Endometrial microvascular endothelial cells (primary cell): ENCODE measurements around the gene CX3CL1. TPM values are rescaled to one million over a fixed set of nuclear protein-coding genes. Genes with fewer than 3 reads are reported as not detected.
"Not testable (repeated sequence)": the region's sequence is repeated elsewhere in the genome, so short reads cannot be mapped to it uniquely, and the experiment has no call there.

Source experiments
- in situ Hi-C: cut with HindIII; loops from 2 replicates; pipeline ENCODE4 v1.10.0; 2017; ENCODE audit warnings: low sequenced_read_pairs, low pct_unique_long_range_greater_than_20kb; ENCODE audit errors: inconsistent ontology term
- total RNA-seq: library from RNA; depleted of rRNA; stranded (reverse); fragments of >200 nt; gene quantifications from one replicate; pipeline ENCODE4 v1.2.3, GENCODE V29; 2015; ENCODE audit errors: inconsistent ontology term

Gene CX3CL1
- total RNA-seq: 1.0 TPM

DNA sequence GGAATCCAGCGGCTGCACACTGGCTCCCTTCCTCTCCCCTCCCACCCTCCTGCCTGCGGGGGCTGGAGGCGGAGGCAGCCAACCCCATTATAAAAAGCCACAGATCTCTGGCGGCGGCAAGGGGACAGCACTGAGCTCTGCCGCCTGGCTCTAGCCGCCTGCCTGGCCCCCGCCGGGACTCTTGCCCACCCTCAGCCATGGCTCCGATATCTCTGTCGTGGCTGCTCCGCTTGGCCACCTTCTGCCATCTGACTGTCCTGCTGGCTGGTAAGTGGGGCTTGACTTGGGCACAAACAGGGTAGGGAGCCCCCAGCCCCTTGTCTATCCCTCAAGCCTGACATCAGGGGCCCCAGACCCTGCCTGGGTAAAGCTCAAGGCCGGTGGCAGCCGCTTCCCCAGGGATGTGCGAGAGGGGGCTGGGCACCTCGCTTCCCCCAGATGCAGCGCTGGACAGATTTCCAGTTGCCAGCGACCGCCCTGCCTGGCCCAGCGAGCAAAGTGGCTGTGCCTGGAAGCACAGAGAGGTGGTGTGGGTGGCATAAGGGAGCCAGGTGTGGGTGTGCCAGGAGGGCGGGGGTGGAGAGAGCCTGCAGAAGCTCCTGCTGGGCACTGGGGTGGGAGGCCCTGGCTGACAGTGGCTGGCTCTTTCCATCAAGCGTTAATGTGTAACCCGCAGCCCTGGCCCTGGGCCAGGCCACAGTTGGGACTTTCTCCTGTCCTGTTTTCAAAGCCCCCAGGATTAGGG, at the start of gene CX3CL1:
TSS of gene CX3CL1 (plus strand) at position 119 of the 745 bp plus-strand sequence. CDS start at position 198, 79 bp downstream.
- in situ Hi-C loops: no loop called here

DNA sequence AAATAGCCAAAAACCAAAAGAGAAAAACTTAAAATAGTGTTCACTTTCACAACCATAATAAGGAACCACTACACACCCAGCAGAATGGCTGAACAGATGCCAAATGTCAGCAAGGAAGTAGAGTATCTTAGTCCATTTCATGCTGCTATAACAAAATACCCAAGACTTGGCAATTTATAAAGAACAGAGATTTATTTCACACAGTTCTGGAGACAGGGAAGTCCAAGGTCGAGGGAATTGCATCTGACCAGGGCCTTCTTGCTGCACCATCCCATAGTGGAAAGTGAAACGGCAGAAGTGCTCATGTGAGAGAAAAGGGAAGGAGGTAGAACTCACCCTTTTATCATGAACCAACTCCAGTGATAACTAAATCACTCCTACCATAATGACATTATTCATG, 47.5 kb upstream of the CX3CL1 start:
- in situ Hi-C loops: no loop called here

DNA sequence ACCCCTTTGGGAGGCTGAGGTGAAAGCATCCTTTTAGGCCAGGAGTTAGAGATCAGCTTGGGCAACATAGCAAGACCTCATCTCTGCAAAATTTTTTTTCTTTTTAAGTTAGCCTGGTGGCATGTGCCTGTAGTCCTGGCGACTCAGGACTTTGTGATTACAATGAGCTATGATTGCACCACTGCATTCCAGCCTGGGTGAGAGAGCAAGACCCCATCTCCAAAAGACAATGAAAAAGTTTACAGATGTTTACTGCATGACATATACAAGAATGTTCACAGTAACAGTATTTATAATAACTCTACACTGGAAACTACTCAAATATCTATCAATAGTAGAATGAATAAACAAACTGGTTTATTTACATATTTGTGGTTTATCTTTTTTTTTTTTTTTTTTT, 46.8 kb upstream of the CX3CL1 start:
- in situ Hi-C loops: no loop called here

DNA sequence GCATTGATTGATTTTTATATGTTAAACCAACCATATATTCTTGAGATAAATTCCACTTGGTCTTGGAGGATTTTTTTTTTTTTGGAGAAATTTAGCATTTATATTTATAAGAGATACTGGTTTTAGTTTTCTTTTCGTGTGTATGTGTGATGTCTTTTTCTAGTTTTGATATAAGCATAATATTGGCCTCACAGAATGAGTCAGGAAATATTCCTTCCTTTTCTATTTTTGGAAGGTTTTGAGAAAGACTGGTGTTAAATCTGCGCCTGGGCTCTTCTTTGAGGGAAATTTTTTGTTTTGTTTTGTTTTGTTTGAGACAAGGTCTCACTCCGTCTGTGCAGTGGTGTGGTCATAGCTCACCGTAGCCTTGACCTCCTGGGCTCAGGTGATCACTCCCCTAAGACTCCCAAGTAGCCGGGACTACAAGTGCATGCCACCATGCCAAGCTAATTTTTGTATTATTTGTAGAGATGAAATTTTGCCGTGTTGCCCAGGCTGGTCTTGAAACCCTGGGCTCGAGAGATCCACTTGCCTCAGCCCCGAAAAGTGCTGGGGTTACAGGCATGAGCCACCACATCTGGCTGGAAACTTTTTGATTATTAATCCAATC, 42.5 kb upstream of the CX3CL1 start:
- in situ Hi-C loops: no loop called here

DNA sequence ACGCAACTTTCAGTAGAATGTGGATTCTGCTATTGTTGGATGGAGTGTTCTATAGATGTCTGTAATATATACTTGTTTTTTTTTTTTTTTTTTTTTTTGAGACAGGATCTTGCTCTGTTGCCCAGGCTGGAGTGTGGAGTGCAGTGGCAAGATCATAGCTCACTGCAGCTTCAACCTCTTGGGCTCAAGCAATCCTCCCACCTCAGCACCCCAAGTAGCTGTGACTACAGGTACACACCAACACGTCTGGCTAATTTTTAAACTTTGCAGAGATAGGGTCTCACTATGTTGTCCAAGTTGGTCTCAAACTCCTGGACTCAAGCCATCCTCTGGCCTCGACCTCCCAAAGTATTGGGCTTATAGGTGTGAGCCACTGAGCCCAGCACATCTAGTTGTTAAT, 40.9 kb upstream of the CX3CL1 start:
- in situ Hi-C loops: no loop called here

DNA sequence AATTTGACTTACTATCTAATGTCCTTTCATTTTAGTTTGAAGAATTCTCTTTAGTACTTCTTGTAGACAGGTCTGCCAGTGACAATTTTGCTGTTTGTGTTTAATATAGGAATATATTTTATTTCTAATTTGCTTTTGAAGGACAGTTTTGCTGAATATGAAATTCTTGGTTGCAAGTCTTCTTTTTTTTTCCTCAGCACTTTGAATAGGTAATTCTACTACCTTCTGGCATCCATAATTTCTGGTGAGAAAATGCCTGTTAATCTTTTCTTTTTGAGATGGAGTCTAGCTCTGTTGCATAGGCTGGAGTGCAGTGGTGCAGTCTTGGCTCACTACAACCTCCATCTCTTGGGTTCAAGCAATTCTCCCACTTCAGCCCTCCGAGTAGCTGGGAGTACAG, 38.9 kb upstream of the CX3CL1 start:
- in situ Hi-C loops: no loop called here

DNA sequence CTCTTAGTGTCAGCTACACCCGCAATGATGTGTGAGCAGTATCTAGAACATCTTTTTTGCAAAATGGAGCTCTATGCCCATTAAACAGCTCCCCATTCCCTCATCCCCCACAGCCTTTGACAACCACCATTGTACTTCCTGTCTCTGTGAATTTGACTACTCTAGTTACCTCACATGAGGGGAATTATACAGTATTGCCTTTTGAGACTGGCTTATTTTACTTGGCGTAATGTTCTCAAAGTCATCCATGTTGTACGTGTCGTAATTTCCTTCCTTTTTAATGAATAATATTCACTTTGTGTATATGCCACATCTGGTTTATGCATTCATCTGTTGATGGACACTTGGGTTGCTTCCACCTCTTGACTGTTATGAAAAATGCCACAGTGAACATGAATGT, 36.9 kb upstream of the CX3CL1 start:
- in situ Hi-C loops: no loop called here

DNA sequence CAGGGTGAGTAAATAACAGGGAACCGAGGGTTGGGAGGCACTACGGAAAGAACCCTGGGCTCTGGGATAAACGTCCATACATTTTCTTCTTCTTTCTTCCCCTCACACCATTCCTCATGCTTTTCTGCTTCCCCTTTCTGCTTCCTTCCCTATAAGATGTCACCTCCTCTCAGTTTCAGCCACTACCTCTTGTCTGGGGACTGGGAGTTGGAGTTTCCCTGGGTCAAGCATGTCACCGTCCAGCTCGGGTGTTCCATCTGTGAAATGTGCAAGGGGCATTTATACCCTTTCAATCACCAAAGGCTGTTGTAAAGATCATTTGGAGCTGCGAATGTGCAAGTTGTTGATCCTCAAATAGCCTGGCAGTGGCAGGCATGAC, 31.2 kb upstream of the CX3CL1 start:
- in situ Hi-C loops: no loop called here

DNA sequence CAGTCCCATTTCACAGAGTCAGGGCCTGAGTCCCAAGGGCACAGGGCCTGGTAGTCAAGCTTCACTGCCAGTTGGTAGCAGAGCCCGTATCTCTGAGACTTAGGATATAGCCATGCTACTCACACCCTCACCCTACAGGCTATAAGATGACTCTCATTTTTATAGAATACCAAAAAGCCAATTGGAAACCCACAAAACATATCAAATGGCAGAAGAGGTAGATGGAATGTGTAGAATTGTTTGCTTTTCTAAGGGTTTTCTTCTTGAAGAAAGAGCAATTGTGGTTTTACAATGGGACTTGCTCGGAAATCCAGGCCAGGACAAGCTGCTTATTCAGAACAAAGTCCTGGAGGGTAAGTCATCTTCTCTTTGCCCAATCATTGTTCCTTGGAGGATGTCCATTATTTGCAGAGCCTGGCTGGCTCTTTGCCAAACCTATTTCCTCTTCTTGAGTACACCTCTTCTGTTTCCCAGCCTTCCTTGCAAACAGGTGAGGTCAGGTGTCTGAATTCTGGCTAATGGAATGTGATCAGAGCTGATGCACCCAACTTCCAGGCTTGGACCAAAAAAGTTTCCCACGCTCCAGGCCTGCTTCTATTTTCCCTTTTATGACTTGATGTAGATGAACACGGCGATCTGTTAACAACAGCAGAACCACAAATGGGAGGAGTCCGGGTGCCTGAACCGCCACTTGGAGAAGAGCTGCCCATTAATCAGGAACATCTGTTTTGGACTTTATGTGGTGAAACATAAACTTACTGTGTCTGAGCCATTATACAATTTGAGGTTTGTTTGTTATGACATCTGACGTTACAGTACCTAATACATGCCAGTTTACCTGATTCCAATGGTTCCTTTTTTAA, 30.6 kb upstream of the CX3CL1 start:
- in situ Hi-C loops: no loop called here

DNA sequence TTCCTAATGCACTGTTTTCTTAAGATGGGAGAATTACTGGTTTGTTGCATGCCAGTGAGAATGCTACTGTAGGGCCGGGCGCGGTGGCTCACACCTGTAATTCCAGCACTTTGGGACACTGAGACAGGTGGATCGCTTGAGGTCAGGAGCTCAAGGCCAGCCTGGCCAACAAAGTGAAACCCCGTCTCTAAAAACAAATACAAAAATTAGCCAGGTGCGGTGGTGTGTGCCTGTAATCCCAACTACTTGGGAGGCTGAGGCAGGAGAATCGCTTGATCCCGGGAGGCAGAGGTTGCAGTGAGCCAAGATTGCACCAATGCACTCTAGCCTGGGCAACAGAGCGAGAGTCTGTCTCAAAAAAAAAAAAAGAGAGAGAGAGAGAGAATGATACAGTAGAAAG, 29.7 kb upstream of the CX3CL1 start:
- in situ Hi-C loops: not testable (repeated sequence)

DNA sequence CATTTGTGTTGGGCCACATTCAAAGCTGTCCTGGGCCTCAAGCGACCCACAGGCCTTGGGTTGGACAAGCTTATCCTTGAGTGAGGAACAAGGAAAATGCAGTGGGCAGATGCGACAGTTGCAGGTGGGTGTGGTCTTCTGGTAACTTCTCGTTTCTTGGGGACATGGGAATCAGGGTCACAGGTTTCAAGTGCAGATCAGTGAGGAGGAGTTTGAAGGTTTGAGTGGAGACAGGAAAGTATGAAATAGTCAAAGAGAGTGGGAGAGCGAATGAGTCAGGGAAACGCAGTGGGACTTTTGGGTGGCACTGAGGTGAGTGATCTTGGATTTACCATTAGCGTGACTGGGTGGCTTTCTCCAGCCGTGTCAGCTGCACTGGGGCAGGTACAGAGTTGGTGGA, 29.1 kb upstream of the CX3CL1 start:
- in situ Hi-C loops: no loop called here

DNA sequence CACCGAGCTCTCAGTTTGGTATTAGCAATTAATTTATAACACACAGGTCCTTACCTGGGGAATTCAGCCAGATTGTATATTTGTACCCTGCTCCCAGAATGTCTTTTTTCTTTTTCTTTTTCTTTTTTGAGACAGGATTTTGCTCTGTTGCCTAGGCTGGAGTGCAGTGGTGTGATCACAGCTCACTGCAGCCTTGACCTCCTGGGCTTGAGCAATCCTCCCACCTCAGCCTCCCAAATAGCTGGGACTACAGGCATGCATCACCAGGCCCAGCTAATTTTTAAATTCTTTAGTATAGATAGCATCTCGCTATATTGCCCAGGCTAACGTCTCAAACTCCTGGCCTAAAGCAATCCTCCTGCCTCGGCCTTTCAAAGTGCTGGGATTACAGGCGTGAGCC, 28.2 kb upstream of the CX3CL1 start:
- in situ Hi-C loops: not testable (repeated sequence)

DNA sequence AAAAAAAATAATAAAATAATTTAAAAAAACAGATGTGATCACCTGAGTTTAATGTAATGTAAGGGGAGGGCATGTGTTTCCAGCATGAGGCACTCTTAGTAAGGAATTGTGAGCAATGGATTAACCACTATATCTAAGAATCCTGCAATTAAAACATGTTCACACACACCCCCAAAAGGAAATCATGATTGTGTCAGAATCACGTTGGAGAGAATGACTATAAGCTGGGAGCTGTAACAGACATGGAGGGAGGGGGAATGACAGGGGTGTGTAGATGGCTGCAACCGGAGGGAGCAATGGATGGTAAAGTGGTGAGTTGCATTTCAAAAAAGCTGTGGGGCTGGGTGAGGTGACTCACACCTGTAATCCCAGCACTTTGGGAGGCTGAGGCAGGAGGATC, 27.3 kb upstream of the CX3CL1 start:
- in situ Hi-C loops: no loop called here

DNA sequence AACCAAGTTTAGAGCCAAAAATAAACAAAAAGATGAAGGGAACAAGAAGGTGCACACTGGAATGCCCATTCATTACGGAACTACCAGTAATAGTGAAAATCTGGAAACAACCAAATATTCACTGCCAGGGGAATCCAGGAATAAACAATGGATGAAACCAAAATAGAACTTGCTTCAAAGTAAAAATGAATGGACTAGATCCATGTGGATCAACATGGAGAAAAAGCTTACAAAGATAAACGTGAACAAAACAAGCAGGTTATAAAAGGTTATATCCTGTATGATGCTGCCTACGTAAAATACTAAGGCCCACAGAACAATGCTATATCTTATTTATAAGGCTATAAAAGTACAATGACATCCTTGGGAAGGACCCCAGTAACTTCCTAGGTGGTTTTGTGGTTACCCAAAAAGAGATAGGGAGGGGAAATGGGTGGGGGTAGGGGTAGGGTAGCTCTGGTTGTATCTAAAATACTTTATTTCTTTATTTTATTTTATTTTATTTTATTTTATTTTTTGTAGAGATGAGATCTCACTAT, 26.6 kb upstream of the CX3CL1 start:
- in situ Hi-C loops: no loop called here

DNA sequence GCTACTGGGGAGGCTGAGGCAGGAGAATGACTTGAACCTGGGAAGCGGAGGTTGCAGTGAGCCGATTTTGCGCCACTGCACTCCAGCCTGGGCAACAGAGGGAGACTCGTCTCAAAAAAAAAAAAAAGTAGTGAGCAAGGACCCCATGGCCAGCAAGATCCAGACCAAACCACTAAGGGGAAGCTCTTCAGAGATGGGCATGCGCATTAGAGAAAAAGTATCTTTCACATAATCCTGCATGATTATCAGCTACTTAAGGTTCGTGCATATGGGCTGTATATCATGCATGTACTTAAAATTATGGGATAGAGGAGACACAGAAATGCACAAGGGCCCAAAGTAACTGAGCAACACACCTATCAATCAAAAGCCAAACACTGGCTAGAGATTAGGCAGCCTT, 24.4 kb upstream of the CX3CL1 start:
- in situ Hi-C loops: no loop called here

DNA sequence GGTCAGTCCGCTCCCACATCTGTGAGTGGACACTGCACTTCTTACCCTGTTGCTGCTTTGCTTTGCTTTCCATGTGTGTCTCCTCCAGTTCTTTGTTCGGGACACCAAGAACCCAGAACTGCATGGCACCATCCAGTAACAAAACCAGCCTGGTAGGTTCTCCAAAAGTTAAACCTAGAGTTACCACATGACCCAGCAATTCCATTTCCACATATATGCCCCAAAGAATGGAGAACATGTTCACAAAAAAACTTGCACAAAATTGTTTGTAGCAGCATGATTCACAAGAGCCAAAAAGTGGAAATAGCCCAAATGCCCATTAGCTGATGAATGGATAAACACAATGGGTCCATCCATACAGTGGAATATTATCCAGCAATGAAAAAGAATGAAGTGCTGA, 24.0 kb upstream of the CX3CL1 start:
- in situ Hi-C loops: no loop called here

DNA sequence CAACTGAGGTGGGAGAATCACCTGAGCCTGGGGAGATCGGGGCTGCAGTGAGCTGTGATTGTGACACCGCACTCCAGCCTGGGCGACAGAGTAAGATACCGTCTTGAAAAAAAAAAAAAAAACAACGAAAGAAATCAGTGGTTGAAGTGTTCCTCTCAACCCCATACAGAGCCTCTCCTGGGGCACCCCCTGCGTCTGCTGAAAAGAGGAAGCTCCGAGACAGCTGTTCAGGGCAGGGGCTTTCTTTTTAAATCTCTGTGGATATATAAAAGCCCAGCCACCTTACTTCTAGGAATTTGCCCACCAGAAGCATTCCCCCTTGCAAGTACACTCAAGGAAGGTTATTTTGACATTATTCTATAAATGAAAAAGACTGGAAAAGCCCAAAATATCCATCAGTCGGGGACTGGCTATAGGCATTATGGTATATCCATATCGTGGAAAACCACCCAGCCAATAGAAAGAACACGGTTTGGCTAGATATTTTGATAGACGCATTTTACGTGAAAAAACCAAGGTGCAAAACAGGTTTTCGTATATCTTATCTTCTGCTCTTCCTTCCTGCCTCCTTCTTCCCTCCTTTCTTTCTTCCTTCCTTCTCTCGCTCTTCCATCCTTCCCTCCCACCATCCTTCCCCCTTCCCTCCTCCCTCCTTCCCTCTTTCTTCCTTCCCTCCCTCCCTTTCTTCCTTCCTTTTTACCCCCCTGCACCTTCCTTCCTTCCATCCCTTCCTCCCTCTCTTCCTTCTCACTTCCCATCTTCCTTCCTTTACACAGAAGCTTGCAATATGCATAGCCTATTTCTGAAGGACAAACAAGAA, 22.9 kb upstream of the CX3CL1 start:
- in situ Hi-C loops: no loop called here

DNA sequence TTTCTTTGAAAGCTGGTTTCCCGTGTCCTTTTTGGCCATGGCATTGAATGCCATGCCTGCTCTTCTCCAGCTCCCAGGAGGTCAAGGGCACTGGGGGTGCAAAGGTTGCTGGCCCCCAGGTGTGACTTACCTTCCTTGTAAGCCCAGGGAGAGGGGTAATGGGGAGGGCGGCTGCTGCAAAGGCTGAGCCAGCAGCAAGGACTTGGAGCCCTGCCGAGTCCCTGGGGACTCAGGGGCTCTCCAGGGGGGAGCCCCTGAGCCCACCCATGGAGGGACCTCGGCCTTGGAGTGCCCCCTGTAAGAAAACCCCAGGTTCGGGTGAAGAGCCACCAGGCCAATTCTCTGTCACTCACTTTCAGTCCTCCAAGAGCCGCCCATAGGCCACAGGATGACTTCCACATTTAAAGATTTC, 19.6 kb upstream of the CX3CL1 start:
- in situ Hi-C loops: no loop called here

DNA sequence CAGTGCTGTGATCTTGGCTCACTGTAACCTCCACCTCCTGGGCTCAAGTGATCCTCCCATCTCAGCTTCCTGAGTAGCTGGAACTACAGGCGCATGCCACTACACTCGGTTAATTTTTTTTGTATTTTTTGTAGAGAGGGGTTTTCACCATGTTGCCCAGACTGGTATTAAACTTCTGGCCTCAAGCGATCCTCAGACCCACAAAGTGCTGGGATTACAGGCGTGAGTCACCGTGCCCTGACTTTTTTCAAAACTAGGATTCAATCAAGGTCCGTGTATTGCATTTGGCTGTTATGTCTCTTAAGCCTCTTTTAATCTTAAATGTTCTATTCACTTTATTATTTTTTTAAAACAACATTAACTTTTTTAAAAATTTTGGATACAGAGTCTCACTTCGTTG, 18.0 kb upstream of the CX3CL1 start:
- in situ Hi-C loops: no loop called here
